ENCODE data around the gene MYCL.

MYCL gene, protein sequence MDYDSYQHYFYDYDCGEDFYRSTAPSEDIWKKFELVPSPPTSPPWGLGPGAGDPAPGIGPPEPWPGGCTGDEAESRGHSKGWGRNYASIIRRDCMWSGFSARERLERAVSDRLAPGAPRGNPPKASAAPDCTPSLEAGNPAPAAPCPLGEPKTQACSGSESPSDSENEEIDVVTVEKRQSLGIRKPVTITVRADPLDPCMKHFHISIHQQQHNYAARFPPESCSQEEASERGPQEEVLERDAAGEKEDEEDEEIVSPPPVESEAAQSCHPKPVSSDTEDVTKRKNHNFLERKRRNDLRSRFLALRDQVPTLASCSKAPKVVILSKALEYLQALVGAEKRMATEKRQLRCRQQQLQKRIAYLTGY

DNA sequence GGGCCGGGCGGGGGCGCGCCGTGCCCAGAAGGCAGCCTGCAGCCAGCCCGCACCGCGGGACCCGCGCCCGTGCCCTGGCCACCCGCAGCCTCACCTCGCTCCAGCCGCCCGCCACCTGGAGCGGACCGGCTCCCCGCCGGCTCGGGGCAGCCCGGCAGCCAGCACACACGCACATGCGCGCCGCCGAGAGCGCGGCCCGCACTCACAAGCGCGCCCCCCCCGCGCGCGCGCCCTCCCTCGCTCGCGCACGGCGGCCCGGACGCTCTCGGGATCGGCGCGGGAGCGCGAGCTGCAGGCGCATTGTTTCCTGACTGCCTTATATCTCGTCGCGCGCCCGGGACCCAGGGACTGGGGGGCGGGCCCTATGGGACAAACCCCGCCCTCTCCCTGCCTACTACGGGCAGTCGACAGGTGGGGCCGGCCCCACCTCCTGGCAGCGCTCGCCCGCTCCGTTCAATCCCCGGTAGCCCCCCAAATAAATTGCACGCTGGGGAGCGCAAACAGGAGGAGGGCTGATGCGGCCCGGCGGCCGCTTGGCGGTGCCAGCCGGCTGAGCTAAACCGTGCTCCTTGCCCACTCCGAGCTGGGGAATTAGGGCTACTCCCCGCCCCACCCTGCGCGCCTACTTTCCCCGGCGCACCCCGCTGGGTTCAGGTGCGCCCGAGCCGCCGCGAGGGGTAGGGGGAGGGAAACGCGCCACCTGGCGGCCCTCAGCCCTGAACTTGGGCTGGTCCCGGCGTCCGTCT, at the start of gene MYCL:
MYCL (minus strand) TSS at position 204 of the 746 bp plus-strand sequence. CDS start 483 bp downstream, outside the sequence.
- Histone ChIP-seq H3K9me3 (replicated peaks in 1 of 11) (no peaks in the 10 kb centered on the region), H3K27ac (peak within 1 kb of the TSS; percentile 6 to 83 (median 55); a peak in 18 of 22 replicates), H3K36me3 (peaks cover 0 to 9% (median 0%) of the 10 kb centered on the region in 11 experiments; a peak in 4 of 22 replicates), H3K27me3 (peaks cover 31 to 73% (median 64%) of the 10 kb centered on the region in 11 experiments), H3K4me1 (peaks cover 7 to 60% (median 30%) of the 10 kb centered on the region in 10 experiments; a peak in 16 of 20 replicates), H3K9ac (peak within 1 kb of the TSS; percentile 70 to 84 (median 77)), H4K20me1 (peaks cover 0 to 9% (median 0%) of the 10 kb centered on the region in 11 experiments; a peak in 4 of 22 replicates), H3K4me3 (peak within 1 kb of the TSS; percentile 65 to 87 (median 76)), H3K4me2 (peak within 1 kb of the TSS; percentile 93 to 100 (median 96))
- TF ChIP-seq Cebpa-rat (IDR thresholded peaks at IDR 0.05), result no peak

DNA sequence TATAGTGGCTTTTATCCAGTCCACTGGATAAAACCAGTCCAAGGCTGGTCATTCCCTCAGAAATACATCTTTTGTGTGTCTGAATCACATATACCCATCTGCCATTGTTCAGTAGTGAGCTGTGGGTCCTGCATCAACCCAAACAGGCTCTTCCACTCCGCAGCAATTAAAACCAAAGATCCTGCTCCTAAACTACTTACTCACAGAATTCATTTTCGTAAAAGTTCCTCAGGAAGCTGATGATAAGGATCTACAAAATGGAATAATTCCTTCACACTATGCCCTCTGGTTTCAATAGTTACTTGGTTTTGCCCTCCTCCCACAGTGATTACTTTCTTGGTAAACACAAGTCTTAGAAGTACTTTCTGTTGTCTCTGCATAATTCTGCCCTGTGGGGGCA, 48.2 kb upstream of the MYCL start:
- no peaks in the 10 kb centered on the region for H4K20me1 ChIP-seq
- no peak overlapping the region for H3K4me2 ChIP-seq
- H3K4me1 ChIP-seq, result peaks cover 19 to 48% (median 29%) of the 10 kb centered on the region in 10 experiments
- peaks cover 0 to 16% (median 0%) of the 10 kb centered on the region in 11 experiments; a peak in 11 of 22 replicates for H3K9me3 ChIP-seq (replicated peaks in 1 of 11)
- no peak overlapping the region for H3K4me3 ChIP-seq
- no peaks in the 10 kb centered on the region for H3K36me3 ChIP-seq
- TF ChIP-seq Cebpa-rat (IDR thresholded peaks at IDR 0.05), result no peak
- no peak overlapping the region for H3K27ac ChIP-seq
- no peaks in the 10 kb centered on the region for H3K27me3 ChIP-seq
- no peak overlapping the region for H3K9ac ChIP-seq

DNA sequence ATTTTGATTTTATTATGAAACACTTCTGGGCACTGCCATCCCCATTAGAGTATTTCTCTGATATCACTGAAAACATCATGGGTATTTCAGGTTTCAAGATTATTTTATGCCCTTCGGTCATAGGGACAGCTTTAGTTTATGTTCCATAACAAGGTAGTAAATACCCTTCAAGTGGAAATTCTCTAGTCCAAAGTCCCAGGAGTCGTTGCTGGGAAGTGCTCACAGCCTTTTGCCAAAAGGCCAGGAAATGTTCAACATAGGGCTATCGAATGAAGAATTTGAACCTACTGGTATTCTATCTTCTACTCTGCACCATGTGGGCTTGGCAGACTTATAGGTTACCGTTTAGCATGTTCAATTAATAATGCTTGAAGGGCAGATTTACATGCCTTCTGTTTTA, 45.5 kb upstream of the MYCL start:
- TF ChIP-seq Cebpa-rat (IDR thresholded peaks at IDR 0.05), result no peak
- Histone ChIP-seq H3K4me2 (no peak overlapping the region), H3K4me3 (no peak overlapping the region), H3K27me3 (no peaks in the 10 kb centered on the region), H3K36me3 (no peaks in the 10 kb centered on the region), H4K20me1 (no peaks in the 10 kb centered on the region), H3K9ac (no peak overlapping the region), H3K27ac (no peak overlapping the region), H3K4me1 (peaks cover 8 to 30% (median 10%) of the 10 kb centered on the region in 10 experiments; a peak in 18 of 20 replicates), H3K9me3 (replicated peaks in 1 of 11) (peaks cover 0 to 16% (median 0%) of the 10 kb centered on the region in 11 experiments; a peak in 11 of 22 replicates)

DNA sequence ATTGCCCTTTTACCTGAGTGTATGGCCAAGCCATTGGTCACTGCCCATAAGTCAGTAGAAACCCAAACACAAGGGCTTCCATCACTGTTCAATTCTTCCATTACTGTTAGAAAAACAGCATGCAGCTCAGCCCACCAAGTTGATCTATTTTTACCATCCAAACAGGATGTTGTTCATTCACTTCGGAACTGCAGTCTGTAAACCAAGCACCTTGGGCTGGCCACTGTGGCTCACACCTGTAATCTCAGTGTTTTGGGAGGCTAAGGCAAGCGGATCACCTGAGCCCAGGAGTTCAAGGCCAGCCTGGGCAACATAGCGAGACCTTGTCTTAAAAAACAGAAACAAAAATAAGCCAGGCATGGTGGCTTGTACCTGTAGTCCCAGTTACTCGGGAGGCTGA, 44.5 kb upstream of the MYCL start:
- Histone ChIP-seq H3K36me3 (no peaks in the 10 kb centered on the region), H3K9ac (no peak overlapping the region), H3K4me2 (peak overlapping the region in 9 of 11 experiments; percentile 33 to 63 (median 39); a peak in 16 of 22 replicates), H3K4me1 (peaks cover 3 to 25% (median 12%) of the 10 kb centered on the region in 10 experiments; a peak in 18 of 20 replicates), H3K9me3 (replicated peaks in 1 of 11) (peaks cover 0 to 16% (median 0%) of the 10 kb centered on the region in 11 experiments; a peak in 11 of 22 replicates), H3K27ac (no peak overlapping the region), H3K27me3 (no peaks in the 10 kb centered on the region), H4K20me1 (no peaks in the 10 kb centered on the region), H3K4me3 (no peak overlapping the region)
- no peak for TF ChIP-seq Cebpa-rat (IDR thresholded peaks at IDR 0.05)

DNA sequence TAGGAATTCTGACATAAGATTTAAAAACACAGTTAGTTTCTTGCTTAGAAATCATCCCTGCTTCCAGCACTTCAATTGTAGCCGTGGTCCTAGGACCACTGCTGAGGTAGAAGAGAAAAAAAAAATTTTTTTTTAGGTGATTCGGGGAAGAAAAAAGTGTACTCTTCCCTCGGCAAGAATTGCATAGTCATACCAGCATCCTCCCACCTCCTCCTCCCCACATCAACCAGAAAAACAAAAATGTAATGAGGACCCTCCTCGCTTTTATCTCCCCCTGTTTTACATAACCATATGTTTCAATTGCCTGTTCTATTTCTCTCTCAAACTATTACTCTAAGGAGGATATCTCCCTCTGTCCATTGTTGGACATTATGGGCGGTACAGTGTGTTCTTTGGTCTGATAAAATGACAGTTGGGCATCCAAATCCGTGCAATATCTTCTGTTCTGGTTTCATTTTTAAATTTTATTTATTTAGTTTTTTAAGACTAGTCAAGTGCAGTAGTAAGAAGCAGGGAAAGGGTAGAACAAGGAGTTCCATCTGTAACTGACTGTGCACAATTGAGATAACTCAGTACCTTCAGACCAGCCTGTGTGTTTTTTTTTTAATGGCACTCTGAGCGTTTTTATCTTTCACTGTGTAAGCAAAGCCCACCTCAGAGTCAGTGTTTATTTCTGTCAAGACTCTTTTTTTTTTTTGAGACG, 42.8 kb upstream of the MYCL start:
- Histone ChIP-seq H3K4me3 (no peak overlapping the region), H3K9ac (no peak overlapping the region), H3K36me3 (no peaks in the 10 kb centered on the region), H4K20me1 (no peaks in the 10 kb centered on the region), H3K27ac (no peak overlapping the region), H3K27me3 (no peaks in the 10 kb centered on the region), H3K9me3 (replicated peaks in 1 of 11) (0 out of 22 replicates have a peak, but pooled peaks cover 0 to under 1% (median 0%) of the 10 kb centered on the region in 11 experiments), H3K4me1 (peaks cover 17 to 39% (median 25%) of the 10 kb centered on the region in 10 experiments), H3K4me2 (no peak overlapping the region; a peak in 1 of 22 replicates)
- no peak for TF ChIP-seq Cebpa-rat (IDR thresholded peaks at IDR 0.05)

DNA sequence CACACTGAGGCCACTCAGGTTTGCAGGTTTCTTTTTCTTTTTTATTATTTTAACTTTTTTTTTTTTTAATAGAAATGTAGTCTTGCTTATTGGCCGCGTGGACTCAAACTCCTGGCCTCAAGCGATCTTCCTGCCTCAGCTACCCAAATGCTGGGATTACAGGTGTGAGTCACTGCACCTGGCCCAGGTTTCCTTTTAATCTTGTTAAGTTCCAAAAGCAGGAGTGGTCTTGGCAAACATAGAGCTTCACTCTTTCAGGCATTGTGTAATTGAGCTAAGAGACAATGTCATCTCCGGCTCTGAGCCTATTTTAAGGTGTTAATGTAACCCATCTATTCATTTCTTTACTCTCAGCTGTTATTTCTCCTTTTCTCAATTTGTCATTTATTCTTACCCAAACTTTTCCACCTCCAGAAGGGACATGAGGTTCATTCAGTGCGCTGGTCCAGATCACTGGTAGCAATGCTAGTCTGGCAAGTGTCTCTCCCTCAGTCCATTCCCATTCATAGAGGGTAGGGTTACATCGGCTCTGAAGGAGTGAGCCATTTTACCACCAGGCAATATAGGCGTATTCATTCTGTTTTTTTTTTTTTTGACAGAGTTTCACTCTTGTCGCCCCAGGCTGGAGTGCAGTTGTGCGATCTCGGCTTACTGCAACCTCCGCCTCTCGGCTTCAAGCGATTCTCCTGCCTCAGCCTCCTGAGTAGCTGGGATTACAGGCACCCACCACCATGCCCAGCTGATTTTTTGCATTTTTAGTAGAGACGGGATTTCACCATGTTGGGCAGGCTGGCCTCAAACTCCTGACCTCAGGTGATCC, 42.0 kb upstream of the MYCL start:
- H4K20me1 ChIP-seq, result no peaks in the 10 kb centered on the region
- H3K9me3 ChIP-seq (replicated peaks in 1 of 11), result no peaks in the 10 kb centered on the region
- H3K4me2 ChIP-seq, result no peak overlapping the region; a peak in 1 of 22 replicates
- H3K9ac ChIP-seq, result no peak overlapping the region
- no peaks in the 10 kb centered on the region for H3K36me3 ChIP-seq
- H3K4me3 ChIP-seq, result no peak overlapping the region
- H3K27ac ChIP-seq, result no peak overlapping the region
- TF ChIP-seq Cebpa-rat (IDR thresholded peaks at IDR 0.05), result no peak
- H3K27me3 ChIP-seq, result no peaks in the 10 kb centered on the region
- H3K4me1 ChIP-seq, result peaks cover 17 to 45% (median 25%) of the 10 kb centered on the region in 10 experiments

DNA sequence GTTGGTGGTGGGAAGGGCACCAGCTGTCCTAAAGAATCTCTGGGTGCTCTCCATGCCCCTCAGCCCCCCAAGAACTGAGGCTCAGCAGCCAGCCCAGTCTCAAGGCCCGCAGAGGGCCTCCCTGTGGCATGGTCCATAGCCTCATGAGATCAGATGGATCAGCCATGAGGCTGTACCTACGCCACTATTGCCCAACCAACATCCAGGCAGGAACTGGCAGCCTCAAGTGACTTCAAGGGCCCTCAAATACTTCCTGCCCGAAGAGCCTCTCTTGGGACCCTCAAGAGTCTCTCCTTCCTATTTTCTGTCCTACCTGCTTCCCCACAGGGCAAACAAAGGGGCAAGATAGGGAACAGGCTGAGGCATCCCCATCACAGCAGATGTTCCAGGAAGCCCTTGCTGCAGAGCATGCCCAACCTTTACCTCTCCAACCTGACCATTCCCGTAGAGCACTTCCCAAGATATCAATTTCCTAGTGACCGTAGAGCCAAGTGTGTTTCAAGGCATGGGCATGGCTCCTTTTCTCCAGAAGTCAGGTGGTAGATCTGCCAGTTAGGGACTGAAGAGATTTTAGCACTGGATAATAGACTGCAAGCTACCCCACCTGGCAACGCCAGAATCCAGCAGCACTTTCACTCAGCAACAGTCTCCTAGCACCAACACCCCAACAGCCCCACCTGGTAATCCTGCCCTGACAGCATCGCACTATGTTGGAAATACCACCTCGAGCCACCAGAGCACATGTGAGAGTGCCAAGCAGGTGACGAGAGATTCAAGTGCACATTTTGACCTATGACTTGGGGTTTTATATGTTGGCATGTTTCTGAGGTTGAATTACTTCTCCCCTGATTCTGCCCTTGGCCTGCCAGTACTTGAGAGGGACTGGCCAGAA, 39.5 kb upstream of the MYCL start:
- H3K4me1 ChIP-seq, result peaks cover 17 to 60% (median 37%) of the 10 kb centered on the region in 10 experiments
- no peaks in the 10 kb centered on the region for H3K36me3 ChIP-seq
- no peak overlapping the region for H3K4me3 ChIP-seq
- H4K20me1 ChIP-seq, result no peaks in the 10 kb centered on the region
- no peaks in the 10 kb centered on the region for H3K27me3 ChIP-seq
- H3K9ac ChIP-seq, result peak overlapping the region in 3 of 11 experiments; percentile 1 to 27 (median 3); a peak in 5 of 22 replicates
- H3K9me3 ChIP-seq (replicated peaks in 1 of 11), result no peaks in the 10 kb centered on the region
- TF ChIP-seq Cebpa-rat (IDR thresholded peaks at IDR 0.05), result peak in 6 of 11 experiments; percentile 15 to 56 (median 34); a peak in 4 of 22 replicates
- peak overlapping the region in 9 of 11 experiments; percentile 20 to 72 (median 57); a peak in 16 of 22 replicates for H3K27ac ChIP-seq
- peak overlapping the region; percentile 45 to 91 (median 73) for H3K4me2 ChIP-seq
